OCI-LY7 (cell line): ENCODE measurements around the gene ATP2A2. TPM values are rescaled to one million over a fixed set of nuclear protein-coding genes. Genes with fewer than 3 reads are reported as not detected.

Experiments used
- BruUV-seq: library from RNA; stranded (reverse); fragments of 400-500 nt; replicated peaks from 2 replicates; lab custom pipeline; 2021; lab: Mats Ljungman, UMichigan
- CTCF ChIA-PET: fragments of 300-600 bp; sonication (Branson Sonifier 250); formaldehyde crosslinking; loops from one replicate; lab custom pipeline; 2022; ENCODE audit warnings: antibody characterized with exemption; ENCODE audit not compliant: unreplicated experiment; lab: Charles Lee
- POLR2A ChIA-PET: fragments of 300-600 bp; sonication (Branson Sonifier 250); formaldehyde crosslinking; loops from one replicate; lab custom pipeline; 2022; ENCODE audit warnings: antibody characterized with exemption; lab: Charles Lee
- DNase-seq: peaks from one replicate; pipeline ENCODE4 v3.0.0-alpha.2; 2015; ENCODE audit warnings: low spot score
- H2AFZ ChIP-seq: fragments of 200-600 bp; sonication (generic), shearing (Covaris generic); 2 replicates; pipeline ENCODE4 v1.6.1; 2014; ENCODE audit warnings: mild to moderate bottlenecking, antibody characterized with exemption, low read length, moderate library complexity
- H3K27ac ChIP-seq: fragments of 200-600 bp; sonication (generic); 2 replicates; pipeline ENCODE4 v1.5.1; 2014; ENCODE audit warnings: mixed run types, low read depth, mild to moderate bottlenecking, moderate library complexity, low read length, inconsistent platforms; ENCODE audit not compliant: poor library complexity, severe bottlenecking
- H3K36me3 ChIP-seq: fragments of 200-600 bp; sonication (generic); 2 replicates; pipeline ENCODE4 v1.6.1; 2014; ENCODE audit warnings: mild to moderate bottlenecking, antibody characterized with exemption, low read length, moderate library complexity, mixed read lengths; ENCODE audit not compliant: insufficient read depth
- H3K4me1 ChIP-seq: fragments of 200-600 bp; sonication (generic); 2 replicates; pipeline ENCODE4 v1.5.1; 2014; ENCODE audit warnings: mild to moderate bottlenecking, low read length; ENCODE audit not compliant: insufficient read depth, poor library complexity, severe bottlenecking
- H3K4me2 ChIP-seq: fragments of 200-600 bp; sonication (generic); 2 replicates; pipeline ENCODE4 v1.6.1; 2014; ENCODE audit warnings: mild to moderate bottlenecking, low read length
- H3K4me3 ChIP-seq: fragments of 200-600 bp; sonication (generic); 2 replicates; pipeline ENCODE4 v1.5.1; 2014; ENCODE audit warnings: mild to moderate bottlenecking, low read depth, low read length; ENCODE audit not compliant: poor library complexity, severe bottlenecking
- H3K79me2 ChIP-seq: fragments of 200-600 bp; sonication (generic); 2 replicates; pipeline ENCODE4 v1.6.1; 2016; ENCODE audit warnings: low read depth, mild to moderate bottlenecking, low read length, moderate library complexity, mixed read lengths; ENCODE audit not compliant: insufficient read depth
- H3K9me2 ChIP-seq: fragments of 200-600 bp; sonication (generic); 2 replicates; pipeline ENCODE4 v1.6.1; 2016; ENCODE audit warnings: mild to moderate bottlenecking, low read length, mixed read lengths; ENCODE audit not compliant: insufficient read depth
- H3K9me3 ChIP-seq: fragments of 200-600 bp; sonication (generic); 2 replicates; pipeline ENCODE4 v1.6.1; 2014; ENCODE audit warnings: mild to moderate bottlenecking, mixed run types, low read length, mixed read lengths
- H4K20me1 ChIP-seq: fragments of 200-600 bp; sonication (generic); 2 replicates; pipeline ENCODE4 v1.6.1; 2014; ENCODE audit warnings: mild to moderate bottlenecking, antibody characterized with exemption, low read length, moderate library complexity, mixed read lengths; ENCODE audit not compliant: insufficient read depth
- CTCF ChIP-seq: fragments of 200-600 bp; sonication (generic); conservative IDR thresholded peaks from 2 replicates; pipeline ENCODE4 v1.5.1; 2014; ENCODE audit warnings: mild to moderate bottlenecking, antibody characterized with exemption, low read length, moderate library complexity, mixed read lengths
- EZH2phosphoT487 ChIP-seq: fragments of 200-600 bp; sonication (generic); IDR thresholded peaks from 2 replicates; pipeline ENCODE4 v1.6.1; 2018; ENCODE audit warnings: low read depth, borderline replicate concordance, mild to moderate bottlenecking, mixed run types, antibody characterized with exemption, low read length, moderate library complexity, mixed read lengths
- intact Hi-C: fragments of 100-400 bp; cut with micrococcal nuclease; formaldehyde crosslinking; loops from one replicate; pipeline ENCODE4 v1.10.0; 2022; ENCODE audit not compliant: unreplicated experiment
- total RNA-seq, 2 experiments: library from RNA; depleted of rRNA in 1 of 2; stranded (reverse); fragments of >200 nt in 1 of 2; shearing (Covaris generic) in 1 of 2; gene quantifications; 2 replicates each; pipeline ENCODE4 v1.2.3, GENCODE V29; 2014 to 2022

The ATP2A2 gene
- total RNA-seq, 2 experiments from 2014 or later: 93.5 to 178 TPM

DNA sequence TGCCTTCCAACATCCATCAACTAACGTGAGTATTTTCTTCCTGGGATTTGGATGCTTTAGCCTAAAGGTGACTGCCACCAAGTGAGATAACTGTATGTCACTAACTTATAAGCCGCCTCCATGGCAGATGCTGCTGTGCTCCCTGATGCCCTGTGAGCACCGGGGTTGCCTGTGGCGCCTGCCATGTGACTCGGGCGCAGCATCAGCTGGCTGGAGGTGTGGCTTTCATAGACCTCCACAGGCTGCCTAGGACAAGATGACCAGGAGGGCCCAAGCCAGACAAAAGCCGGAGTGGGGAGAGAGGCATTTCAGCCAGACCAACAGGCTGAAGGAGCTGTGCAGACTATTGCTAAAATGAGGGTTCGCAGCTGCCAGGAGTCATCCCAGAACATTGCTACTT is 66.7 kb downstream of the ATP2A2 start:
- no peaks in the 10 kb centered on the region for H3K4me1 ChIP-seq
- H3K9me3 ChIP-seq: no peaks in the 10 kb centered on the region
- no peak overlapping the region for H3K4me2 ChIP-seq
- POLR2A ChIA-PET: interaction anchor here (0.6 to 1.4 kb wide), 2 partner anchors 16 to 47 kb away, joined by 3 to 4 read pairs; no protein-coding TSS in a partner anchor
- TF ChIP-seq CTCF: no peak
- TF ChIP-seq EZH2phosphoT487: no peak
- H3K79me2 ChIP-seq: no peaks in the 10 kb centered on the region
- BruUV-seq: no TSS peak
- no peaks in the 10 kb centered on the region for H3K9me2 ChIP-seq
- DNase-seq: no peak
- H4K20me1 ChIP-seq: no peaks in the 10 kb centered on the region
- H3K4me3 ChIP-seq: no peak overlapping the region
- intact Hi-C loops: no loop called here
- H3K27ac ChIP-seq: no peak overlapping the region
- peaks cover 86% of the 10 kb centered on the region for H3K36me3 ChIP-seq
- H2AFZ ChIP-seq: no peak overlapping the region
- CTCF ChIA-PET: no interaction called here

- Histone ChIP-seq H3K4me3 (no peak overlapping the region), H3K79me2 (no peaks in the 10 kb centered on the region), H3K4me1 (no peaks in the 10 kb centered on the region), H4K20me1 (no peaks in the 10 kb centered on the region), H3K9me2 (no peaks in the 10 kb centered on the region), H3K27ac (no peak overlapping the region), H3K4me2 (no peak overlapping the region), H3K36me3 (peaks cover 78% of the 10 kb centered on the region), H2AFZ (no peak overlapping the region), H3K9me3 (no peaks in the 10 kb centered on the region)
- intact Hi-C loops: no loop called here
- ChIA-PET CTCF (no interaction called here), POLR2A (interaction anchor here (1.4 kb wide), 1 partner anchor 17 kb away, joined by 4 read pairs; no protein-coding TSS in a partner anchor)
- DNase-seq: no peak
- BruUV-seq: no TSS peak
- TF ChIP-seq CTCF (no peak), EZH2phosphoT487 (no peak)
Observed at GRCh38 chr12:110348431-110349059, 67.5 kb downstream of the ATP2A2 start.

DNA sequence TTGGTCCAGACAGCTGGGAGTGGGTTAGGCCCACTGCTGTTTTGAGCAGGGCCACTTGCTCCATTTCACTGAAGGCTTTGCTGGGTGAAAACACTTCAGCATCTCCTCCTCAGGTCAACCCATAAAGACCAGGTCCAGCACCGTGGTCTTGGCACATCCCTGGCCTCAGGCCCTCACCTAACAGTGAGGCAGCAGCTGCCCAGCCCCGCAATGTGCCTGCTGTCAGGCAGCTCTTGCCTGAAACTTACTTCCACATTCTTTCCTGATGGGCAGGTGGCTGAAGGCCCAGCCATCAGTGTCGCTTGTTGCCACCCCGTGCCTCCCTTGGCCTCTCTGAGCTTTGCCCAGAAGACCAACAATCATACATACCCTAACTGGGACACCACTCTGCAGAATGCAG is 68.0 kb downstream of the ATP2A2 start:
- intact Hi-C loops: no loop called here
- Histone ChIP-seq H3K4me1 (no peaks in the 10 kb centered on the region), H3K4me3 (no peak overlapping the region), H4K20me1 (no peaks in the 10 kb centered on the region), H3K9me3 (no peaks in the 10 kb centered on the region), H2AFZ (no peak overlapping the region), H3K9me2 (no peaks in the 10 kb centered on the region), H3K27ac (no peak overlapping the region), H3K79me2 (no peaks in the 10 kb centered on the region), H3K36me3 (peaks cover 73% of the 10 kb centered on the region), H3K4me2 (no peak overlapping the region)
- no TSS peak for BruUV-seq
- CTCF ChIA-PET: no interaction called here
- no peak for DNase-seq
- TF ChIP-seq EZH2phosphoT487 (no peak), CTCF (no peak)
- POLR2A ChIA-PET: no interaction called here
